Keratinocyte (primary cell): ENCODE results near the gene EP300. TPM values are rescaled to one million over a fixed set of nuclear protein-coding genes. Genes with fewer than 3 reads are reported as not detected.
"Not testable (repeated sequence)": the region's sequence is repeated elsewhere in the genome, so short reads cannot be mapped to it uniquely, and the experiment has no call there.

ENCODE experiments used
- DNase-seq: peaks from one replicate; pipeline ENCODE4 v3.0.0-alpha.2; 2011; ENCODE audit warnings: low read depth, missing footprints, low spot score
- FAIRE-seq: peaks from 2 replicates; lab custom pipeline; 2011; peaks lifted over from hg19 to GRCh38; lab: Jason Lieb, UNC
- H2AFZ ChIP-seq: 2 replicates; pipeline ENCODE4 v1.6.0; 2012; ENCODE audit warnings: low read length, control low read depth, inconsistent platforms; ENCODE audit not compliant: control insufficient read depth
- H3K27ac ChIP-seq: 2 replicates; pipeline ENCODE4 v1.5.1; 2011; ENCODE audit warnings: low read length; ENCODE audit not compliant: control insufficient read depth, insufficient read depth
- H3K27me3 ChIP-seq: 3 replicates; pipeline ENCODE4 v1.6.0; 2011; ENCODE audit warnings: low read length; ENCODE audit not compliant: control insufficient read depth, insufficient read depth; ENCODE audit errors: extremely low read depth
- H3K36me3 ChIP-seq, 2 experiments: 2 replicates in 1 of 2; 3 replicates in 1 of 2; pipeline ENCODE4 v1.5.1; 2011; ENCODE audit warnings: low read length in 2 of 2, mild to moderate bottlenecking in 1 of 2; ENCODE audit not compliant: control insufficient read depth in 2 of 2, insufficient read depth in 2 of 2; ENCODE audit errors: extremely low read depth in 1 of 2
- H3K4me1 ChIP-seq: 3 replicates; pipeline ENCODE4 v1.5.1; 2011; ENCODE audit warnings: low read length; ENCODE audit not compliant: control insufficient read depth, insufficient read depth; ENCODE audit errors: extremely low read depth
- H3K4me2 ChIP-seq: 3 replicates; pipeline ENCODE4 v1.6.0; 2011; ENCODE audit warnings: low read depth, low read length; ENCODE audit not compliant: control insufficient read depth, insufficient read depth; ENCODE audit errors: extremely low read depth
- H3K4me3 ChIP-seq, 3 experiments: fragments of 200-600 bp in 1 of 3; sonication (generic) in 1 of 3; 2 replicates in 2 of 3; 3 replicates in 1 of 3; pipeline ENCODE4 v1.5.1; 2011 to 2016; ENCODE audit warnings: low read length in 3 of 3, mild to moderate bottlenecking in 3 of 3, control low read depth in 2 of 3, inconsistent platforms in 1 of 3, low read depth in 1 of 3, mixed read lengths in 1 of 3, mixed run types in 1 of 3, moderate library complexity in 1 of 3; ENCODE audit not compliant: control insufficient read depth in 2 of 3, insufficient read depth in 2 of 3; ENCODE audit errors: extremely low read depth in 1 of 3
- H3K79me2 ChIP-seq: 2 replicates; pipeline ENCODE4 v1.6.0; 2012; ENCODE audit warnings: low read length; ENCODE audit not compliant: control insufficient read depth, insufficient read depth
- H3K9ac ChIP-seq: 3 replicates; pipeline ENCODE4 v1.6.0; 2011; ENCODE audit warnings: low read length; ENCODE audit not compliant: control insufficient read depth, insufficient read depth; ENCODE audit errors: extremely low read depth
- H3K9me1 ChIP-seq: 3 replicates; pipeline ENCODE4 v1.6.0; 2011; ENCODE audit warnings: low read length; ENCODE audit not compliant: control insufficient read depth, insufficient read depth; ENCODE audit errors: extremely low read depth
- H3K9me3 ChIP-seq: 2 replicates; pipeline ENCODE4 v1.5.1; 2012; ENCODE audit warnings: low read depth, low read length; ENCODE audit not compliant: control insufficient read depth
- H4K20me1 ChIP-seq: 3 replicates; pipeline ENCODE4 v1.6.0; 2011; ENCODE audit warnings: low read length; ENCODE audit not compliant: control insufficient read depth, insufficient read depth; ENCODE audit errors: extremely low read depth
- CTCF ChIP-seq, 3 experiments: IDR thresholded peaks in 1 of 3; conservative IDR thresholded peaks in 1 of 3; optimal IDR thresholded peaks in 1 of 3; 2 replicates in 2 of 3; 3 replicates in 1 of 3; pipeline versions ENCODE3 to v1.5.1; 2011; ENCODE audit warnings: low read length in 3 of 3, mild to moderate bottlenecking in 3 of 3, moderate library complexity in 2 of 3, control low read depth in 1 of 3, inconsistent platforms in 1 of 3; ENCODE audit not compliant: insufficient read depth in 2 of 3; ENCODE audit errors: extremely low read depth in 1 of 3
- EZH2 ChIP-seq: IDR thresholded peaks from one replicate; pipeline ENCODE4 v1.6.1; 2012; ENCODE audit warnings: inconsistent platforms, mild to moderate bottlenecking, low read length, moderate library complexity
- dilution Hi-C: fragments of 300-500 bp; cut with MboI; formaldehyde crosslinking; loops from one replicate; pipeline ENCODE4 v1.7.0; 2020; ENCODE audit warnings: low sequenced_read_pairs; ENCODE audit not compliant: extremely low pct_ligation_motif_present
- polyA plus RNA-seq, 5 experiments: library from polyadenylated mRNA; depleted of rRNA in 3 of 5; stranded (reverse) in 3 of 5; stranded (forward) in 1 of 5; unstranded in 1 of 5; fragments of >200 nt; gene quantifications; 1 replicate in 1 of 5; 2 replicates in 3 of 5; 3 replicates in 1 of 5; pipeline versions ENCODE4 v1.2.1 to v1.2.3, GENCODE V29; 2011 to 2012; ENCODE audit warnings: missing spikeins in 2 of 5, low read depth in 1 of 5, low replicate concordance in 1 of 5

The EP300 gene
- polyA plus RNA-seq, 1 donor (not counting 4 experiments of a cell fraction or from before 2014, with no cell fraction given) = 10.5 TPM

- no peaks in the 10 kb centered on the region for H3K27me3 ChIP-seq
- dilution Hi-C loops = no loop called here
- no peak for FAIRE-seq
- no peak overlapping the region for H3K9ac ChIP-seq
- H3K4me2 ChIP-seq = peak overlapping the region; percentile 29
- no peaks in the 10 kb centered on the region for H3K79me2 ChIP-seq
- no peak for DNase-seq
- no peaks in the 10 kb centered on the region for H3K4me1 ChIP-seq
- H4K20me1 ChIP-seq = no peaks in the 10 kb centered on the region
- no peaks in the 10 kb centered on the region for H3K9me1 ChIP-seq
- H3K4me3 ChIP-seq = no peak overlapping the region
- peak overlapping the region; percentile 67 for H2AFZ ChIP-seq
- H3K36me3 ChIP-seq = no peaks in the 10 kb centered on the region
- TF ChIP-seq CTCF (optimal IDR thresholded peaks at IDR 0.05 in 1 of 3, IDR thresholded peaks at IDR 0.05 in 1 of 3, conservative IDR thresholded peaks at IDR 0.05 in 1 of 3; ENCODE audit: extremely low read depth in 1 of 3, insufficient read depth in 2 of 3, low read length in 3 of 3) = no peak
- no peak for TF ChIP-seq EZH2
- no peak overlapping the region for H3K27ac ChIP-seq
- no peaks in the 10 kb centered on the region for H3K9me3 ChIP-seq
Measured at GRCh38 chr22:41048791-41049717, 43.3 kb upstream of the EP300 start.

- H3K79me2 ChIP-seq, H3K4me2 ChIP-seq, DNase-seq, FAIRE-seq, H2AFZ ChIP-seq, H3K9ac ChIP-seq, H3K4me1 ChIP-seq, H3K4me3 ChIP-seq, H3K27me3 ChIP-seq, H3K9me3 ChIP-seq, dilution Hi-C loops, H4K20me1 ChIP-seq, H3K36me3 ChIP-seq, H3K27ac ChIP-seq, H3K9me1 ChIP-seq: not testable (repeated sequence)
Measured at GRCh38 chr22:41049795-41050194, 42.6 kb upstream of the EP300 start.
